Loucy (cell line): ENCODE data around the gene FIBIN.

Experiments used
- EZH2phosphoT487 ChIP-seq: fragments of 200-600 bp; IDR thresholded peaks from 2 replicates; pipeline ENCODE4 v1.6.1; 2018; ENCODE audit warnings: antibody characterized with exemption, mild to moderate bottlenecking, moderate library complexity, borderline replicate concordance
- TF ChIP-seq, protein P1 (sequence below): fragments of 200-600 bp; sonication (generic); conservative IDR thresholded peaks from 2 replicates; pipeline ENCODE4 v1.5.1; 2014; ENCODE audit warnings: mild to moderate bottlenecking, antibody characterized with exemption, low read length

DNA sequence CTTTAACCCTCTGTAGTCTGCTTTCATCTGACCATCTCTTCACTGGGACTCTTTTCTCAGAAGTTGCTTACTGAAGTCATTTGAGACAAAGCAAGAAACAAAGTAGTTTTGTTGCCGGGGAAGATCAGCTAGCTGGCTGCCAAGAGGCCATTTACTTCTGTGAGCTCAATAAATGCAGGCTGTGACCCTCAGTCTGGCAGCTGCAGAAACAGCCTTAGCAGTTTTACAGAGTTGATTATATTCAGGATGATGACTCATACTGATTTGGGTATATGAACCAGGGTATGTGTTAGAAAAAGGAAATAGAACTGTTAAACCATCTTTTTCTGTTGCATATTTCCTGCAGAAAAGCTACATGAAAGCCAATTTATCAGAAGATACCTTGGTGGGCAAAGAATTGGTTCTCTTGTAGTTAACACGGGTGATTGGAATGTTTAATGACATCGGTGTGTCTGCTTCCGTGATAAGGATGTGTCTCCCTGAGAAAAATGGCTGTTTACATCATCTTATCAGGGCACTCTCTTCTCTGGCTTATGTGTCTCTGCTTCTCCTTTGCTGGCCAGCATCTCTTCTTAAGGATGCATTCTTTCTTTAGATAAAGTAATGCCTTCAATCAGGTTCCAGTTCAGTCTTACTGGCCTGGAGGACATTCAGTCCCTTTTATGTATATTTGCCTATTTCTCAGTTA, 18.5 kb downstream of the FIBIN start:
- TF ChIP-seq, protein P1, sequence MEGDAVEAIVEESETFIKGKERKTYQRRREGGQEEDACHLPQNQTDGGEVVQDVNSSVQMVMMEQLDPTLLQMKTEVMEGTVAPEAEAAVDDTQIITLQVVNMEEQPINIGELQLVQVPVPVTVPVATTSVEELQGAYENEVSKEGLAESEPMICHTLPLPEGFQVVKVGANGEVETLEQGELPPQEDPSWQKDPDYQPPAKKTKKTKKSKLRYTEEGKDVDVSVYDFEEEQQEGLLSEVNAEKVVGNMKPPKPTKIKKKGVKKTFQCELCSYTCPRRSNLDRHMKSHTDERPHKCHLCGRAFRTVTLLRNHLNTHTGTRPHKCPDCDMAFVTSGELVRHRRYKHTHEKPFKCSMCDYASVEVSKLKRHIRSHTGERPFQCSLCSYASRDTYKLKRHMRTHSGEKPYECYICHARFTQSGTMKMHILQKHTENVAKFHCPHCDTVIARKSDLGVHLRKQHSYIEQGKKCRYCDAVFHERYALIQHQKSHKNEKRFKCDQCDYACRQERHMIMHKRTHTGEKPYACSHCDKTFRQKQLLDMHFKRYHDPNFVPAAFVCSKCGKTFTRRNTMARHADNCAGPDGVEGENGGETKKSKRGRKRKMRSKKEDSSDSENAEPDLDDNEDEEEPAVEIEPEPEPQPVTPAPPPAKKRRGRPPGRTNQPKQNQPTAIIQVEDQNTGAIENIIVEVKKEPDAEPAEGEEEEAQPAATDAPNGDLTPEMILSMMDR: no peak
- no peak for TF ChIP-seq EZH2phosphoT487
